ENCODE measurements around the gene RPP40. TPM values are rescaled to one million over a fixed set of nuclear protein-coding genes. Genes with fewer than 3 reads are reported as not detected.

RPP40 gene, protein sequence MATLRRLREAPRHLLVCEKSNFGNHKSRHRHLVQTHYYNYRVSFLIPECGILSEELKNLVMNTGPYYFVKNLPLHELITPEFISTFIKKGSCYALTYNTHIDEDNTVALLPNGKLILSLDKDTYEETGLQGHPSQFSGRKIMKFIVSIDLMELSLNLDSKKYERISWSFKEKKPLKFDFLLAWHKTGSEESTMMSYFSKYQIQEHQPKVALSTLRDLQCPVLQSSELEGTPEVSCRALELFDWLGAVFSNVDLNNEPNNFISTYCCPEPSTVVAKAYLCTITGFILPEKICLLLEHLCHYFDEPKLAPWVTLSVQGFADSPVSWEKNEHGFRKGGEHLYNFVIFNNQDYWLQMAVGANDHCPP
- 10 to 100 TPM in 1 of 4 donors, 1 to 10 TPM in 3; 4.4 to 12.1 (median 6.3) TPM for total RNA-seq

DNA sequence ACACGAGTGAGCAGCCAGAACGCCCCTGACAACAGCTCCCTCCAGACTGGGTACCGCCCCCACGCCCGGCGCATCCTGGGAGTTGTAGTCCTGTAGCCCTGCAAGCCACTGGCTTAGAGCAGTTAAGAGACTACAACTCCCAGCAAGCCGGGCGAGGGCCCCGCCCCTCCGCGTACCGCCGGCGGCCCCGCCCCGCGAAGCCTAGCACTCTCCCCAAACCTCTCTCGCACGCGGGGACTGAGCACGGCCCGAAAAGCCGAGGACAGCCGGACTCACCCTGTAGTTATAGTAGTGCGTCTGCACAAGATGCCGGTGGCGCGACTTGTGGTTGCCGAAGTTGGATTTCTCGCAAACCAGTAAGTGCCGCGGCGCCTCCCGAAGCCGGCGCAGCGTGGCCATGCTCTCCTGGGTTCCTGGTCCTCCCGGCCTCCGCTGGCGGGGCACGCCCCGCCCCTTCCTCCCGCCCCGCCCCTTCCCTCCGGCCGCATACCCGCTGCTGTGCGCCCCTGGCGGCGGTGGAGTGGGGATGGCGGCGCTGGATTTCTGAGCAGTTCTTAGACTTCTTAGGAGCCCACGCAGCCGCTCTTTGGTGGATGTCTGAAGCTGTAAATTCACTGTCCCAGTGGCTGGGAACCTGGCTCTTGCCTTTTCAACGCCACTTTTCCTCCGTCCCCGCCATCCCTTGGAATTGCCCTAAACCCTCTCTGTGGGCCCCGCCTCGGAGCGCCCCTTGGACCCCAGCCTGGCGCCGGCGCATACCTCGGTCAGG is at the start of gene RPP40:
Gene RPP40 (minus strand): TSS at position 434 of the 769 bp plus-strand sequence. CDS start 35 bp downstream, at position 399.
- 0% methylated on average over 6 of the region's 64 CpGs; no CpG with 5 or more reads in 1 of the 2 donors for WGBS, 2 donors (ENCODE audit: low coverage in 1 of 2)
- Histone ChIP-seq H3K27ac (peak within 1 kb of the TSS; percentile 80 to 91 (median 88)), H3K36me3 (peaks cover 0 to 24% of the 10 kb centered on the region in 2 donors), H3K9me3 (no peaks in the 10 kb centered on the region), H3K27me3 (no peaks in the 10 kb centered on the region), H3K4me1 (peaks cover 0 to 17% (median 0%) of the 10 kb centered on the region in 3 donors), H3K4me3 (peak within 1 kb of the TSS; percentile 48 to 74)
- ATAC-seq = peak; percentile 99
- peak in 1 of 2 donors; percentile 23 for TF ChIP-seq POLR2A (IDR thresholded peaks at IDR 0.05)
- peak; percentile 42 for TF ChIP-seq POLR2AphosphoS5 (IDR thresholded peaks at IDR 0.05)
- TF ChIP-seq EP300 (IDR thresholded peaks at IDR 0.05) = no peak
- TF ChIP-seq, protein P1, sequence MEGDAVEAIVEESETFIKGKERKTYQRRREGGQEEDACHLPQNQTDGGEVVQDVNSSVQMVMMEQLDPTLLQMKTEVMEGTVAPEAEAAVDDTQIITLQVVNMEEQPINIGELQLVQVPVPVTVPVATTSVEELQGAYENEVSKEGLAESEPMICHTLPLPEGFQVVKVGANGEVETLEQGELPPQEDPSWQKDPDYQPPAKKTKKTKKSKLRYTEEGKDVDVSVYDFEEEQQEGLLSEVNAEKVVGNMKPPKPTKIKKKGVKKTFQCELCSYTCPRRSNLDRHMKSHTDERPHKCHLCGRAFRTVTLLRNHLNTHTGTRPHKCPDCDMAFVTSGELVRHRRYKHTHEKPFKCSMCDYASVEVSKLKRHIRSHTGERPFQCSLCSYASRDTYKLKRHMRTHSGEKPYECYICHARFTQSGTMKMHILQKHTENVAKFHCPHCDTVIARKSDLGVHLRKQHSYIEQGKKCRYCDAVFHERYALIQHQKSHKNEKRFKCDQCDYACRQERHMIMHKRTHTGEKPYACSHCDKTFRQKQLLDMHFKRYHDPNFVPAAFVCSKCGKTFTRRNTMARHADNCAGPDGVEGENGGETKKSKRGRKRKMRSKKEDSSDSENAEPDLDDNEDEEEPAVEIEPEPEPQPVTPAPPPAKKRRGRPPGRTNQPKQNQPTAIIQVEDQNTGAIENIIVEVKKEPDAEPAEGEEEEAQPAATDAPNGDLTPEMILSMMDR (IDR thresholded peaks at IDR 0.05) = peak; percentile 79 to 95 (median 90)

DNA sequence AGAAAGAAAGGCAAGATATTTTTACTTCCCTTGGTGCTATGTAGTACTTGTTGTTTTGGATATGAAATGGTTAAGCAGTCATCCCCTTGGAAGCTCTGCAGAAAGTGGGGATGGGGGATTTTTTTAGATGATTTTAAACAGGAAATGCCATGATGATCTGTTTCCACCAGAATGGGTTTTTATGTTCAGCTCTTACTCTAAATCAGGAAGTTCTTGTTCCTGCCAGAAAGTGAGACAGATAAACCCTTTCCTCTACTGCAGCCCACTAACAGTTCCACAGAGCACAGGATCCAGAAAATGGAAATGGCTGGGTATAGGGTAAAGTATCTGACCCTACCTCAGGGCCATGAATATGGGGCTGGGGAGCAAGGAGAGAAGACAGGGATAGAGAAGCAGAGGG is 49.2 kb upstream of the RPP40 start:
- ATAC-seq = no peak
- peaks cover 0 to 15% (median 0%) of the 10 kb centered on the region in 3 donors for H3K9me3 ChIP-seq
- no peaks in the 10 kb centered on the region for H3K36me3 ChIP-seq
- no peak overlapping the region for H3K4me3 ChIP-seq
- no peak overlapping the region for H3K27ac ChIP-seq
- TF ChIP-seq EP300 (IDR thresholded peaks at IDR 0.05) (no peak), POLR2A (IDR thresholded peaks at IDR 0.05) (no peak), POLR2AphosphoS5 (IDR thresholded peaks at IDR 0.05) (no peak)
- TF ChIP-seq, protein P1 (IDR thresholded peaks at IDR 0.05) = no peak
- no peaks in the 10 kb centered on the region for H3K27me3 ChIP-seq
- no peaks in the 10 kb centered on the region for H3K4me1 ChIP-seq

DNA sequence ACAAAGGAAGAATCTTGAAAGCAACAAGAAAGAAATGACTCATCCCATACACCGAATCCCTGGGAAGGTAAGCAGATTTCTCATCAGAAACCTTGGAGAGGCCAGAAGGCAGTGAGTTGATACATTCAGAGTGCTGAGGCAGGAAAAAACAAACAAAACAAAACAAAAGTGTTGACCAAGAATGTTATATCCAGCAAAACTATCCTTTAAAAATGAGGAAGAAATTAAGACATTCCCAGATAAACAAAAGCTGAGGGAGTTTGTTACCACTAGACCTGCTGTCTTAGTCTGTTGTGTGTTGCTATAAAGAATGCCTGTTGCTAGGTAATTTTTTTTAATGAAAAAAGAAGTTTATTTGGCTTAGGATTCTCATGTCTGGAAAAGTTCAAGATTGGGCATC is 47.6 kb upstream of the RPP40 start:
- Histone ChIP-seq H3K36me3 (no peaks in the 10 kb centered on the region), H3K27ac (no peak overlapping the region), H3K9me3 (peaks cover 0 to 15% (median 0%) of the 10 kb centered on the region in 3 donors), H3K4me3 (no peak overlapping the region), H3K27me3 (no peaks in the 10 kb centered on the region), H3K4me1 (no peaks in the 10 kb centered on the region)
- 80 to 82% methylated on average over 1 of the region's 1 CpG for WGBS, 2 donors (ENCODE audit: low coverage in 1 of 2)
- no peak for TF ChIP-seq POLR2AphosphoS5 (IDR thresholded peaks at IDR 0.05)
- no peak for TF ChIP-seq EP300 (IDR thresholded peaks at IDR 0.05)
- no peak for ATAC-seq

DNA sequence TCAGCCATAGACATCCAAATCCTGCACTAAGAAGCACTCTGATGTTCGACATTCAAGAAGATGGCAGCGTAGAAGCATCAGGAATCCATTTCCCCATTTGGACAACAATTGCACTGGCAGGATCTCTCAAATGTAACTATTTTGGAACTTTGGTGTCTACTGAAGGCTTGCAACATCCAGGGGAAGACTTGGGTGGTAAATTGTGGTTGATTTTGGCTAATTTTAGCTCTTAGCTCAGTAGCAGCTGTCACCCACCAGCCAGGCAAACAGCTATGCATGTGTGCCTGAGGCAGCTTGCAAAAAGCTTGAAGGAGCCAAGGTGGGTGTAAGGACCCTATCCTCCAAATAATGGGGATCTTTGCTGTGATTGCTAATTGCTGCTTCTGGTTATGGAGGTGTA is 46.2 kb upstream of the RPP40 start:
- Histone ChIP-seq H3K36me3 (no peaks in the 10 kb centered on the region), H3K27me3 (no peaks in the 10 kb centered on the region), H3K27ac (no peak overlapping the region), H3K9me3 (peaks cover 0 to 15% (median 0%) of the 10 kb centered on the region in 3 donors), H3K4me3 (no peak overlapping the region), H3K4me1 (no peaks in the 10 kb centered on the region)
- no CpG with 5 or more reads among the region's 2 CpGs for WGBS, 2 donors (ENCODE audit: low coverage in 1 of 2)
- TF ChIP-seq POLR2AphosphoS5 (IDR thresholded peaks at IDR 0.05) (no peak), POLR2A (IDR thresholded peaks at IDR 0.05) (no peak), EP300 (IDR thresholded peaks at IDR 0.05) (no peak)
- TF ChIP-seq, protein P1 (IDR thresholded peaks at IDR 0.05) = no peak
- ATAC-seq = no peak

DNA sequence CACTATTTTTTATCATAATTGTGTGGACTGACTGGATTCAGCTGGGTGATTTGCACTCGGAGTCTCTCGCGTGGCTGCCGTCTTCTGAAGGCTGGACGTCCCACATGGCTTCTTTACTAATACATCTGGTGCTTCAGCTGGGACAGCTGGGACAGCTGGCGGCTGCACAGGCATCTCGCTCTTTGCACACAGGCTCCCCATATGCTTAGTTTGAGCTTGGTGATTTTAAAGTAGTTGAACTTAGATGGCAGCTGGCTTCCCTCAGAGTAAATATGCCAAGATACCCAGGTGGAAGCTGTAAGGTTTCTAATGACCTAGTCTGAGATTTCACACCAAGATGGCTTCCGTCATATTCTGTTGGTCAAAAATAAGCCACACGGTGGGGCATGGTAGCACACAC is 42.6 kb upstream of the RPP40 start:
- Histone ChIP-seq H3K27me3 (no peaks in the 10 kb centered on the region), H3K4me1 (no peaks in the 10 kb centered on the region), H3K4me3 (no peak overlapping the region), H3K36me3 (peaks cover 0 to 6% of the 10 kb centered on the region in 2 donors), H3K27ac (no peak overlapping the region), H3K9me3 (peaks cover 0 to 9% (median 0%) of the 10 kb centered on the region in 3 donors)
- no peak for ATAC-seq
- WGBS, 2 donors (ENCODE audit: low coverage in 1 of 2) = 20 to 80% methylated on average over 1 to 2 of the region's 9 CpGs
- TF ChIP-seq, protein P1 (IDR thresholded peaks at IDR 0.05) = no peak
- TF ChIP-seq EP300 (IDR thresholded peaks at IDR 0.05) = no peak
- TF ChIP-seq POLR2AphosphoS5 (IDR thresholded peaks at IDR 0.05) = no peak
- no peak for TF ChIP-seq POLR2A (IDR thresholded peaks at IDR 0.05)
